HFFc6 (cell line): ENCODE measurements around the gene DHRS1. TPM values are rescaled to one million over a fixed set of nuclear protein-coding genes. Genes with fewer than 3 reads are reported as not detected.

Source experiments
- DNase-seq: peaks from one replicate; pipeline ENCODE4 v3.0.0-alpha.2; 2018
- H3K27ac Mint-ChIP-seq: 2 replicates; pipeline ENCODE4 v1.8.0; 2020; ENCODE audit warnings: mild to moderate bottlenecking, mixed read lengths
- H3K27me3 Mint-ChIP-seq: 2 replicates; pipeline ENCODE4 v1.8.0; 2021; ENCODE audit warnings: mild to moderate bottlenecking, moderate library complexity, mixed read lengths; ENCODE audit not compliant: insufficient read depth
- H3K36me3 Mint-ChIP-seq: 2 replicates; pipeline ENCODE4 v1.8.0; 2021; ENCODE audit warnings: low read depth, mixed read lengths
- H3K4me1 Mint-ChIP-seq: 2 replicates; pipeline ENCODE4 v1.8.0; 2020; ENCODE audit warnings: low read depth, mixed read lengths
- H3K4me3 Mint-ChIP-seq: 2 replicates; pipeline ENCODE4 v1.8.0; 2020; ENCODE audit warnings: mild to moderate bottlenecking, moderate library complexity, mixed read lengths
- H3K9me3 Mint-ChIP-seq: 2 replicates; pipeline ENCODE4 v1.8.0; 2020; ENCODE audit warnings: mild to moderate bottlenecking, mixed read lengths
- CTCF ChIP-seq: fragments of 200-600 bp; sonication (generic); IDR thresholded peaks from 2 replicates; pipeline ENCODE4 v1.5.0; 2021; ENCODE audit warnings: antibody characterized with exemption, mild to moderate bottlenecking
- total RNA-seq, 6 experiments: library from RNA; stranded (reverse); fragmentation: NEBNext Ultra II Directional; extraction: Animal tissue kit (Norgen Biotek cat#: 25700); gene quantifications; 2 replicates in 1 of 6; 3 replicates in 5 of 6; pipeline ENCODE4 v1.2.3, GENCODE V29; 2021

The DHRS1 gene
- total RNA-seq, 6 experiments from 2014 or later, result 32.9 to 42.2 (median 39.1) TPM

GRCh38 chr14:24255931-24256711 is 43.5 kb downstream of the DHRS1 start:
- Mint-ChIP-seq H3K27ac (no peak overlapping the region), H3K36me3 (no peaks in the 10 kb centered on the region), H3K4me3 (no peak overlapping the region), H3K4me1 (peaks cover 30% of the 10 kb centered on the region), H3K9me3 (no peaks in the 10 kb centered on the region), H3K27me3 (peaks cover 3% of the 10 kb centered on the region; the same call in 1 of the 2 replicates)
- TF ChIP-seq CTCF, result no peak
- DNase-seq, result no peak

GRCh38 chr14:24255438-24255837 is 44.1 kb downstream of the DHRS1 start:
- no peak for DNase-seq
- TF ChIP-seq CTCF, result no peak
- Mint-ChIP-seq H3K27me3 (peaks cover 6% of the 10 kb centered on the region; the same call in 1 of the 2 replicates), H3K36me3 (no peaks in the 10 kb centered on the region), H3K9me3 (no peaks in the 10 kb centered on the region), H3K4me3 (no peak overlapping the region), H3K4me1 (peaks cover 30% of the 10 kb centered on the region), H3K27ac (no peak overlapping the region)

GRCh38 chr14:24254630-24255392 is 44.8 kb downstream of the DHRS1 start:
- Mint-ChIP-seq H3K36me3 (no peaks in the 10 kb centered on the region), H3K27me3 (peaks cover 6% of the 10 kb centered on the region; the same call in 1 of the 2 replicates), H3K27ac (no peak overlapping the region), H3K4me3 (no peak overlapping the region), H3K9me3 (no peaks in the 10 kb centered on the region), H3K4me1 (peaks cover 27% of the 10 kb centered on the region)
- no peak for TF ChIP-seq CTCF
- no peak for DNase-seq

- peaks cover 18% of the 10 kb centered on the region for H3K4me1 Mint-ChIP-seq
- H3K4me3 Mint-ChIP-seq, result no peak overlapping the region
- no peaks in the 10 kb centered on the region for H3K9me3 Mint-ChIP-seq
- H3K27ac Mint-ChIP-seq, result no peak overlapping the region
- peaks cover 6% of the 10 kb centered on the region; the same call in 1 of the 2 replicates for H3K27me3 Mint-ChIP-seq
- H3K36me3 Mint-ChIP-seq, result no peaks in the 10 kb centered on the region
- no peak for DNase-seq
- TF ChIP-seq CTCF, result no peak
Observed at GRCh38 chr14:24253936-24254335, 45.6 kb downstream of the DHRS1 start.

- DNase-seq, result no peak
- TF ChIP-seq CTCF, result no peak
- no peaks in the 10 kb centered on the region for H3K36me3 Mint-ChIP-seq
- peaks cover 6% of the 10 kb centered on the region; the same call in 1 of the 2 replicates for H3K27me3 Mint-ChIP-seq
- H3K4me1 Mint-ChIP-seq, result peaks cover 13% of the 10 kb centered on the region
- no peak overlapping the region for H3K4me3 Mint-ChIP-seq
- peak overlapping the region; percentile 27; the same call in 1 of the 2 replicates for H3K27ac Mint-ChIP-seq
- no peaks in the 10 kb centered on the region for H3K9me3 Mint-ChIP-seq
Observed at GRCh38 chr14:24252289-24253124, 47.1 kb downstream of the DHRS1 start.
